GM12878 (cell line): ENCODE results near the gene SNHG17.

Experiments
- E4F1 ChIP-seq: fragments of 450-650 bp; IDR thresholded peaks from 2 replicates; pipeline ENCODE4 v1.6.1; 2018; ENCODE audit warnings: borderline replicate concordance, mild to moderate bottlenecking; ENCODE audit not compliant: partially characterized antibody
- PRDM15 ChIP-seq: fragments of 450-650 bp; formaldehyde crosslinking; IDR thresholded peaks from 2 replicates; pipeline ENCODE4 v1.4.0; 2020; ENCODE audit warnings: mild to moderate bottlenecking, moderate library complexity

GRCh38 chr20:38414769-38415450 is 20.2 kb downstream of the SNHG17 start:
- no peak for TF ChIP-seq PRDM15 (CRISPR knock-in tag)
- TF ChIP-seq E4F1 = no peak
